Left lung (tissue), 10 donors: ENCODE data around the gene FAM210B. TPM values are rescaled to one million over a fixed set of nuclear protein-coding genes. Genes with fewer than 3 reads are reported as not detected.

Source experiments
- ATAC-seq: fragments of 200-7000 bp; cut with Tn5 transposase; one replicate; pipeline ENCODE4 v1.9.1; 2020; ENCODE audit warnings: moderate library complexity
- DNase-seq, 4 donors: peaks; one replicate each; pipeline ENCODE4 v3.0.0-alpha.2; 2013 to 2020
- H3K27ac ChIP-seq, 2 donors: fragments of 200-600 bp; sonication (generic) in 1 of 2; one replicate each; pipeline versions ENCODE4 v1.5.0 to v1.8.0; 2020 to 2021
- H3K27me3 ChIP-seq, 2 donors: fragments of 200-600 bp; sonication (generic) in 1 of 2; one replicate each; pipeline versions ENCODE4 v1.5.0 to v1.8.0; 2020 to 2021
- H3K36me3 ChIP-seq, 2 donors: fragments of 200-600 bp; sonication (generic) in 1 of 2; one replicate each; pipeline versions ENCODE4 v1.5.0 to v1.8.0; 2020 to 2021
- H3K4me1 ChIP-seq, 2 donors: fragments of 200-600 bp; one replicate each; pipeline ENCODE4 v1.8.0; 2021
- H3K4me3 ChIP-seq, 2 donors: fragments of 200-600 bp; sonication (generic) in 1 of 2; one replicate each; pipeline versions ENCODE4 v1.5.0 to v1.8.0; 2020 to 2021; ENCODE audit warnings: mild to moderate bottlenecking in 1 of 2
- H3K9me3 ChIP-seq, 2 donors: fragments of 200-600 bp; sonication (generic) in 1 of 2; one replicate each; pipeline versions ENCODE4 v1.5.0 to v1.8.0; 2020 to 2021
- CTCF ChIP-seq, 2 donors: fragments of 200-600 bp; sonication (generic) in 1 of 2; IDR thresholded peaks; one replicate each; pipeline versions ENCODE4 v1.5.0 to v1.8.0; 2021; ENCODE audit warnings: antibody characterized with exemption in 2 of 2
- intact Hi-C, 2 donors: fragments of 100-400 bp; cut with DNase I; formaldehyde crosslinking; loops; one replicate each; pipeline versions ENCODE4 v1.11.2 to v1.14.2; 2022
- polyA plus RNA-seq, 6 donors: library from polyadenylated mRNA; unstranded; fragments of 120-200 nt; gene quantifications; one replicate each; pipeline ENCODE4 v1.2.1, GENCODE V29; 2013; ENCODE audit not compliant: insufficient read length in 6 of 6
- total RNA-seq, 2 donors: library from RNA; stranded (reverse); fragmentation: NEBNext Ultra II Directional; extraction: Animal tissue kit (Norgen Biotek cat#: 25700); gene quantifications; one replicate each; pipeline ENCODE4 v1.2.1, GENCODE V29; 2021
- donor health status: DM: no; HTN: yes; CAD: no.
- donor health status: DM: no; HTN: no; CAD: no.

The FAM210B gene
- total and polyA plus RNA-seq, 8 donors: 32.0 to 68.9 (median 64.4) TPM

DNA sequence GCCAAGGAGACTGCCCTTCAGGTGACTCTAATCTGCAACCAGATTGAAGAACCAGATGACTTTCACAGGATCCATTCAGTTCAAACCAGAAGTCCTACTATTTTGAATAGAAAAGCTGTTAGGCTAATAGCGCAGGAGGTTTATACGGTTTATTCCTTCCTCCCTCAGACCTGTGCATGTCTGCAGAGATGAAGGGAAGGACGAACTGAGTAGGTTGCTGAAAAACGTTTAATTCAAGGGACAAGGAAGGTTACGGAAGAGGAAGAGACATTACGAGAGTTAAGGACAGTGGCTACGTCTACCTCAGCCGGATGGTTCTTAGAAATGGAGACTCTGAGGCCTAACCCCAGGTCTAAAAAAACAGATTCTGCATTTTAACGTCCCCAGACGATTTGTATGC lies 32.3 kb downstream of the FAM210B start:
- no peak for TF ChIP-seq CTCF (IDR thresholded peaks at IDR 0.05)
- DNase-seq (no peak), ATAC-seq (no peak)
- H3K4me3 ChIP-seq: peak overlapping the region; percentile 78 to 87
- H3K36me3 ChIP-seq: peaks cover 0 to 19% of the 10 kb centered on the region in 2 donors
- no peaks in the 10 kb centered on the region for H3K27me3 ChIP-seq
- intact Hi-C loops: loop anchor here in 1 of 2 donors (10.0 kb wide), 1 partner anchor 64 kb away; no protein-coding TSS in a partner anchor
- peaks cover 14 to 32% of the 10 kb centered on the region in 2 donors for H3K4me1 ChIP-seq
- no peaks in the 10 kb centered on the region for H3K9me3 ChIP-seq
- no peak overlapping the region for H3K27ac ChIP-seq

DNA sequence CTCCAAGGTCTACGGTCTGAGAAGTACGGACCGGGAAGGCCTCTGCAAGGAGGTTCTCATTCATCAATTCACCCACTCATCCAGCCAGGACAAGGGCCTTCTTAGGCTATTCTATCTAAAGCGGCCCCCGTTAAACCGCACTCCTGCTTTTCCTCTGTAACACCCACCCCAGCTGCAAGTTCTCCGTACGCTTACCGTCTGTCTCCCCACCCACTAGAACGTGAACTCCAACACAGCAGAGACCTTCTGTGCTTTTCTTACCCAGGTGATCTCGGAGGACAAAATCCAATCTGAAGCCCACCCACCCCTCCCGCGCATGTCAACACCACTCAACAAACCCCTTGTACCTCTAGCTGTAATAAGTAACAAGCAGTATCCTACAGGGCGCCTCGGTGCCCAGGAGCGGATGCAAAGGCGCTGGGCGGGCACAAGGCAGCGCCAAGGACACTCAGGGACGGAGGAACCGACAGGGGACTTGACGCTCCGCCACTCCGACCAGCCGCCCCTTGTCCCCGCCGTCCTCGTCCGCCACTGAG lies 32.9 kb downstream of the FAM210B start:
- Histone ChIP-seq H3K36me3 (peaks cover 0 to 21% of the 10 kb centered on the region in 2 donors), H3K27me3 (no peaks in the 10 kb centered on the region), H3K9me3 (no peaks in the 10 kb centered on the region), H3K27ac (peak overlapping the region; percentile 91 to 96), H3K4me1 (peaks cover 14 to 32% of the 10 kb centered on the region in 2 donors), H3K4me3 (peak overlapping the region; percentile 78 to 87)
- no peak for TF ChIP-seq CTCF (IDR thresholded peaks at IDR 0.05)
- no peak for DNase-seq
- peak; percentile 47 for ATAC-seq
- intact Hi-C loops: loop anchor here in 1 of 2 donors (10.0 kb wide), 1 partner anchor 63 kb away; no protein-coding TSS in a partner anchor

DNA sequence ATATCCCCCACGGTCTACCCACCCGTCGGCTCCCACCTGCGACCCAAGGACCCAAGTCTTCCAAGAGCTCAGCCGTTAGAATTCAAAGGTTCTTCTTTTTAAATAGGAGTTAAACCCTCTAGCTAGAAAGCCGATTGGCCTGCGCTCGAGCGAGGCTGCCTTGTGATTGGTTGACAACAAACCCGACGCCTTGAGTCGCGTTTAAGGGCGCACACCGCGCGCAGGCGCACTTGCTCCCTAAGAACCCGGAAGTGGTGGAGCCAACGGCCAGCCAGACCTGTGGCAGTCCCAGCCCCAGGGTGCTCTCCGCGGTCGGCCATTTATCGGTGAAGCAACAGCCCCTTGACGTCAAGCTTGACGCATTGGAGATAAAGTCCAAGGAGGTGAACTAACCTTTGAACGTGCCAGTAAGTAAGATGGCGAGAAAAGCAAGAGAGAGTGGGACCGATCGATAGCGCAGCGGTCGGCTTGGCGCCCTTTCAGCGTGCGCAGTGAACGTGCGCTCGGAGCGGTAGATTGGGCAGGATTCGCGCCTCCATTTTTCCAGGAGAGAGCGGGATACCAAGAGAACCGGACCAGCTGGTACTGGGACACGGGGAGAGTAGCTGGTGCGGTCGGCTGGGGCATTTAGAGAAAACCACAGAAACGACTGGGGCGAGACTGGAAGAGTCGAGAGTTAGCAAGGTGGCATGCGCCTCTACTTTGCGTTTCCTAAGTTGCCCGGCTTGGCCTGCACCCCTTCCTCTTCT lies 33.5 kb downstream of the FAM210B start, which contains the start of the genes AURKA and CSTF1:
Gene AURKA, minus strand, starts transcription at position 84 of the 749 bp plus-strand sequence. CDS start 4,018 bp downstream, outside the sequence.
Gene CSTF1, plus strand, starts transcription at position 514 of the 749 bp plus-strand sequence. CDS start 2,908 bp downstream, outside the sequence.
- H3K36me3 ChIP-seq: peaks cover 0 to 27% of the 10 kb centered on the region in 2 donors
- DNase-seq: peak; percentile 98 to 100 (median 99)
- peak within 1 kb of the TSS; percentile 91 to 96 for H3K27ac ChIP-seq
- no peaks in the 10 kb centered on the region for H3K9me3 ChIP-seq
- intact Hi-C loops: loop anchor here in 1 of 2 donors (10.0 kb wide), 1 partner anchor 62 kb away; no protein-coding TSS in a partner anchor
- ATAC-seq: peak; percentile 97
- peaks cover 14 to 32% of the 10 kb centered on the region in 2 donors for H3K4me1 ChIP-seq
- H3K4me3 ChIP-seq: peak within 1 kb of the TSS; percentile 78 to 87
- TF ChIP-seq CTCF (IDR thresholded peaks at IDR 0.05): no peak
- no peaks in the 10 kb centered on the region for H3K27me3 ChIP-seq

- H3K4me1 ChIP-seq: peaks cover 14 to 32% of the 10 kb centered on the region in 2 donors
- no peaks in the 10 kb centered on the region for H3K9me3 ChIP-seq
- peaks cover 0 to 34% of the 10 kb centered on the region in 2 donors for H3K36me3 ChIP-seq
- H3K4me3 ChIP-seq: peak overlapping the region; percentile 78 to 87
- no peak for TF ChIP-seq CTCF (IDR thresholded peaks at IDR 0.05)
- DNase-seq (no peak), ATAC-seq (peak; percentile 2)
- H3K27ac ChIP-seq: peak overlapping the region; percentile 91 to 96
- no peaks in the 10 kb centered on the region for H3K27me3 ChIP-seq
- intact Hi-C loops: loop anchor here in 1 of 2 donors (10.0 kb wide), 1 partner anchor 62 kb away; no protein-coding TSS in a partner anchor
Measured at GRCh38 chr20:56392881-56393482, 34.2 kb downstream of the FAM210B start.
